Neural progenitor cell (in vitro differentiated cells): ENCODE data around the gene KLF1. TPM values are rescaled to one million over a fixed set of nuclear protein-coding genes. Genes with fewer than 3 reads are reported as not detected.
A peak's percentile ranks its signal among the peaks of the same experiment; 100 is the strongest.

Source experiments
- DNase-seq: peaks from one replicate; pipeline ENCODE4 v3.0.0-alpha.2; 2016; ENCODE audit warnings: low spot score
- H2AFZ ChIP-seq: fragments of 200-600 bp; sonication (generic); replicated peaks from 2 replicates; pipeline ENCODE4 v1.6.1; 2016; ENCODE audit warnings: antibody characterized with exemption
- H3F3A ChIP-seq: fragments of 200-600 bp; sonication (generic); 2 replicates; pipeline ENCODE4 v1.6.1; 2016; ENCODE audit warnings: antibody characterized with exemption, low read depth
- H3K27ac ChIP-seq: fragments of 200-600 bp; sonication (generic); 2 replicates; pipeline ENCODE4 v1.5.1; 2016; ENCODE audit warnings: mild to moderate bottlenecking
- H3K27me3 ChIP-seq: fragments of 200-600 bp; sonication (generic); 2 replicates; pipeline ENCODE4 v1.6.1; 2016; ENCODE audit warnings: mild to moderate bottlenecking, moderate library complexity
- H3K36me3 ChIP-seq: fragments of 200-600 bp; sonication (generic); 2 replicates; pipeline ENCODE4 v1.5.1; 2016
- H3K4me1 ChIP-seq: fragments of 200-600 bp; sonication (generic); 2 replicates; pipeline ENCODE4 v1.6.1; 2016; ENCODE audit warnings: mixed run types
- H3K4me2 ChIP-seq: fragments of 200-600 bp; sonication (generic); 2 replicates; pipeline ENCODE4 v1.6.1; 2016
- H3K4me3 ChIP-seq: fragments of 200-600 bp; sonication (generic); 2 replicates; pipeline ENCODE4 v1.5.1; 2016
- H3K79me2 ChIP-seq: fragments of 200-600 bp; sonication (generic); 2 replicates; pipeline ENCODE4 v1.6.1; 2016; ENCODE audit warnings: low read depth
- H3K9ac ChIP-seq: fragments of 200-600 bp; sonication (generic); 2 replicates; pipeline ENCODE4 v1.6.1; 2016
- H3K9me3 ChIP-seq: fragments of 200-600 bp; sonication (generic); 2 replicates; pipeline ENCODE4 v1.5.1; 2016; ENCODE audit warnings: low read depth
- H4K20me1 ChIP-seq: fragments of 200-600 bp; sonication (generic); 2 replicates; pipeline ENCODE4 v1.6.1; 2016; ENCODE audit warnings: low read depth
- H3K27ac Mint-ChIP-seq: 3 replicates; pipeline ENCODE4 v1.8.0; 2021; ENCODE audit warnings: mixed read lengths
- H3K27me3 Mint-ChIP-seq: 2 replicates; pipeline ENCODE4 v1.8.0; 2022; ENCODE audit warnings: low read depth, mild to moderate bottlenecking, inconsistent platforms, moderate library complexity, mixed read lengths; ENCODE audit not compliant: insufficient read depth
- H3K36me3 Mint-ChIP-seq: 3 replicates; pipeline ENCODE4 v1.8.0; 2021; ENCODE audit warnings: mixed read lengths
- H3K4me1 Mint-ChIP-seq: 3 replicates; pipeline ENCODE4 v1.8.0; 2021; ENCODE audit warnings: mixed read lengths
- H3K4me3 Mint-ChIP-seq: 3 replicates; pipeline ENCODE4 v1.8.0; 2021; ENCODE audit warnings: mild to moderate bottlenecking, moderate library complexity, mixed read lengths
- H3K9me3 Mint-ChIP-seq: 3 replicates; pipeline ENCODE4 v1.8.0; 2020; ENCODE audit warnings: mixed read lengths
- EZH2 ChIP-seq: fragments of 200-600 bp; sonication (generic); IDR thresholded peaks from 2 replicates; pipeline ENCODE4 v1.6.1; 2017; ENCODE audit warnings: antibody characterized with exemption, mild to moderate bottlenecking, moderate library complexity
- EZH2phosphoT487 ChIP-seq: fragments of 200-600 bp; sonication (generic); IDR thresholded peaks from 2 replicates; pipeline ENCODE4 v1.6.1; 2017; ENCODE audit warnings: antibody characterized with exemption
- total RNA-seq: library from RNA; depleted of rRNA; stranded (reverse); fragments of >200 nt; gene quantifications from 2 replicates; pipeline ENCODE4 v1.2.3, GENCODE V29; 2015; ENCODE audit warnings: low replicate concordance
- TF ChIP-seq, protein P1 (sequence below): fragments of 200-600 bp; sonication (generic); IDR thresholded peaks from 2 replicates; pipeline ENCODE4 v1.5.1; 2017; ENCODE audit warnings: antibody characterized with exemption, mild to moderate bottlenecking

KLF1 gene
- total RNA-seq, 1 donor from 2014 or later = 0.64 TPM

GRCh38 chr19:12896460-12896859 lies 9.5 kb upstream of the KLF1 start:
- Histone ChIP-seq H3K27me3 (no peaks in the 10 kb centered on the region), H3F3A (no peaks in the 10 kb centered on the region), H3K27ac (no peak overlapping the region), H3K9ac (no peak overlapping the region), H3K4me3 (no peak overlapping the region), H3K36me3 (no peaks in the 10 kb centered on the region), H3K9me3 (no peaks in the 10 kb centered on the region), H3K4me2 (no peak overlapping the region), H3K4me1 (peaks cover 5% of the 10 kb centered on the region), H4K20me1 (peaks cover 7% of the 10 kb centered on the region), H3K79me2 (peaks cover 13% of the 10 kb centered on the region), H2AFZ (no peak overlapping the region)
- H3K27ac Mint-ChIP-seq = no peak overlapping the region
- peaks cover 6% of the 10 kb centered on the region for H3K27me3 Mint-ChIP-seq
- no peaks in the 10 kb centered on the region for H3K9me3 Mint-ChIP-seq
- DNase-seq = no peak
- H3K4me3 Mint-ChIP-seq = no peak overlapping the region
- H3K36me3 Mint-ChIP-seq = peaks cover 8% of the 10 kb centered on the region
- peaks cover 4% of the 10 kb centered on the region for H3K4me1 Mint-ChIP-seq
- no peak for TF ChIP-seq EZH2
- no peak for TF ChIP-seq EZH2phosphoT487
- TF ChIP-seq, protein P1, sequence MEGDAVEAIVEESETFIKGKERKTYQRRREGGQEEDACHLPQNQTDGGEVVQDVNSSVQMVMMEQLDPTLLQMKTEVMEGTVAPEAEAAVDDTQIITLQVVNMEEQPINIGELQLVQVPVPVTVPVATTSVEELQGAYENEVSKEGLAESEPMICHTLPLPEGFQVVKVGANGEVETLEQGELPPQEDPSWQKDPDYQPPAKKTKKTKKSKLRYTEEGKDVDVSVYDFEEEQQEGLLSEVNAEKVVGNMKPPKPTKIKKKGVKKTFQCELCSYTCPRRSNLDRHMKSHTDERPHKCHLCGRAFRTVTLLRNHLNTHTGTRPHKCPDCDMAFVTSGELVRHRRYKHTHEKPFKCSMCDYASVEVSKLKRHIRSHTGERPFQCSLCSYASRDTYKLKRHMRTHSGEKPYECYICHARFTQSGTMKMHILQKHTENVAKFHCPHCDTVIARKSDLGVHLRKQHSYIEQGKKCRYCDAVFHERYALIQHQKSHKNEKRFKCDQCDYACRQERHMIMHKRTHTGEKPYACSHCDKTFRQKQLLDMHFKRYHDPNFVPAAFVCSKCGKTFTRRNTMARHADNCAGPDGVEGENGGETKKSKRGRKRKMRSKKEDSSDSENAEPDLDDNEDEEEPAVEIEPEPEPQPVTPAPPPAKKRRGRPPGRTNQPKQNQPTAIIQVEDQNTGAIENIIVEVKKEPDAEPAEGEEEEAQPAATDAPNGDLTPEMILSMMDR = no peak

- no peak overlapping the region for H3K27ac ChIP-seq
- H3K36me3 ChIP-seq = no peaks in the 10 kb centered on the region
- peaks cover 8% of the 10 kb centered on the region for H3K4me1 ChIP-seq
- H3K36me3 Mint-ChIP-seq = peaks cover 8% of the 10 kb centered on the region
- no peak overlapping the region for H3K9ac ChIP-seq
- H3K27ac Mint-ChIP-seq = no peak overlapping the region
- no peaks in the 10 kb centered on the region for H3K27me3 ChIP-seq
- peaks cover 22% of the 10 kb centered on the region for H3K79me2 ChIP-seq
- peaks cover 12% of the 10 kb centered on the region for H4K20me1 ChIP-seq
- H3K4me1 Mint-ChIP-seq = peaks cover 16% of the 10 kb centered on the region
- H3K4me3 Mint-ChIP-seq = peak overlapping the region; percentile 98
- peaks cover 10% of the 10 kb centered on the region for H3K27me3 Mint-ChIP-seq
- no peak overlapping the region for H3K4me3 ChIP-seq
- H3K4me2 ChIP-seq = no peak overlapping the region
- no peaks in the 10 kb centered on the region for H3K9me3 Mint-ChIP-seq
- H2AFZ ChIP-seq = no peak overlapping the region
- H3K9me3 ChIP-seq = no peaks in the 10 kb centered on the region
- H3F3A ChIP-seq = peaks cover 4% of the 10 kb centered on the region
- no peak for DNase-seq
- TF ChIP-seq EZH2phosphoT487 (no peak), EZH2 (no peak)
- TF ChIP-seq, protein P1 = no peak
Measured at GRCh38 chr19:12893582-12893981, 6.6 kb upstream of the KLF1 start.

DNA sequence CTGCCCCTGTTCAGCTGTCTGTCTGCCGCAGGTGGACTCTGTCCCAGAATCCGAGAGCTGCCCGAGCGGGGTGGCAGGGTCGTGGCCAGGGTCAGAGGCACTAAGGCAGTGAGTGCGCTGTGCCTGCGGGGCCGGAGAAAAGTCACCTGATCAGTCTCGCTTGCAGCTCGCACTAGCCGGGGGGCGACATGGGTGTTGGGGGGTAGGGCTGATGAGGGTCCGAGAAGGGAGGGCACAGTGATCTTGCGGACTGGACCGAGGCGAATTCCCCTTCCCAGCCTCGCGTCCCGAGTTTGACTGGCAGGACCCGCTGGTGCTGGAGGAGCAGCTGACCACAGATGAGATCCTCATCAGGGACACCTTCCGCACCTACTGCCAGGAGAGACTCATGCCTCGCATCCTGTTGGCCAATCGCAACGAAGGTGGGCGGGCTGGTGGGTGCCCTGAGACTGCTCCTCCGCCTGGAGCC lies 4.6 kb upstream of the KLF1 start:
- H3K4me1 ChIP-seq = peaks cover 8% of the 10 kb centered on the region
- peaks cover 6% of the 10 kb centered on the region for H3F3A ChIP-seq
- H3K27me3 ChIP-seq = peaks cover 13% of the 10 kb centered on the region
- no peaks in the 10 kb centered on the region for H3K36me3 ChIP-seq
- H3K9me3 ChIP-seq = no peaks in the 10 kb centered on the region
- peak overlapping the region; percentile 74 for H3K4me3 ChIP-seq
- H2AFZ ChIP-seq = no peak overlapping the region
- peaks cover 22% of the 10 kb centered on the region for H3K79me2 ChIP-seq
- peaks cover 8% of the 10 kb centered on the region for H3K36me3 Mint-ChIP-seq
- H3K27ac Mint-ChIP-seq = no peak overlapping the region
- H3K4me3 Mint-ChIP-seq = peak overlapping the region; percentile 98
- peaks cover 2% of the 10 kb centered on the region for H3K9me3 Mint-ChIP-seq
- peak overlapping the region; percentile 94 for H3K4me2 ChIP-seq
- no peak overlapping the region for H3K27ac ChIP-seq
- H3K27me3 Mint-ChIP-seq = peaks cover 23% of the 10 kb centered on the region
- TF ChIP-seq, protein P1 = no peak
- TF ChIP-seq EZH2 (no peak), EZH2phosphoT487 (no peak)
- H3K9ac ChIP-seq = peak overlapping the region; percentile 17
- peaks cover 12% of the 10 kb centered on the region for H4K20me1 ChIP-seq
- DNase-seq = no peak
- peaks cover 18% of the 10 kb centered on the region for H3K4me1 Mint-ChIP-seq
